AG08395 (cell line): Measurements from ENCODE around the gene DNPH1.

Source experiments
- DNase-seq: peaks from one replicate; pipeline ENCODE4 v3.0.0; 2012; ENCODE audit warnings: mixed read lengths, low spot score

The DNPH1 gene

DNA sequence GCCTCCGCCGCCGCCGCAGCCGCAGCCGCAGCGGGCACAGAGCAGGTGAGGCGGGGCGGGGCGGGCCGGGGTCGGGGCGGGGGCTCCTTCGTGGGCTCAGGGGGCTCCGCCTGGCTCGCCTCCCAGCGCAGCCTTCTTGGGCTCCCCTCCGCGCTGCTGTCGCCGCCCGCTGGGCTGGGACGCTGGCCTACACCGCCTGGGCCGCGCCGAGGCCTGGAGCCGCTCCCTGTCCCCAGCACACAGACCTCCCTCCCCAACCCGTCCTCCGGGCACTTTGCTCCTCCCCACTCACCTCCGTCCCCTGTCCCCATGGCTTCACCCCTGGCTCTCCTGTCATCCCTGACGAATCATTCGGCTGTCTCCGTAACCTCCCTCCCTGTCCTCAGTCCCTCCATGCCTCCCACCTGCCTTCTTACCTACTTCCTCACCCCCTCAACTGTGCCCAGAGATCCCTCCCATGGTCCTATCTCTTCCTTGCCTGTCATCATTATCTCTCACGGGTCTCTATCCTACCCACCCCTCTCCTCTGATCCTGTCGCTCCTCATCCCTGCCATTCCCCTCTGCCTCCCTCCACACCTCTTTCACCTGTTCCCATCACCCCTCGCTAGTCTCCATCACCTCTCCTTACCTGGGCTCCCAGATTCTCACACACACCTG lies 14.5 kb upstream of the DNPH1 start:
- no peak for DNase-seq

DNA sequence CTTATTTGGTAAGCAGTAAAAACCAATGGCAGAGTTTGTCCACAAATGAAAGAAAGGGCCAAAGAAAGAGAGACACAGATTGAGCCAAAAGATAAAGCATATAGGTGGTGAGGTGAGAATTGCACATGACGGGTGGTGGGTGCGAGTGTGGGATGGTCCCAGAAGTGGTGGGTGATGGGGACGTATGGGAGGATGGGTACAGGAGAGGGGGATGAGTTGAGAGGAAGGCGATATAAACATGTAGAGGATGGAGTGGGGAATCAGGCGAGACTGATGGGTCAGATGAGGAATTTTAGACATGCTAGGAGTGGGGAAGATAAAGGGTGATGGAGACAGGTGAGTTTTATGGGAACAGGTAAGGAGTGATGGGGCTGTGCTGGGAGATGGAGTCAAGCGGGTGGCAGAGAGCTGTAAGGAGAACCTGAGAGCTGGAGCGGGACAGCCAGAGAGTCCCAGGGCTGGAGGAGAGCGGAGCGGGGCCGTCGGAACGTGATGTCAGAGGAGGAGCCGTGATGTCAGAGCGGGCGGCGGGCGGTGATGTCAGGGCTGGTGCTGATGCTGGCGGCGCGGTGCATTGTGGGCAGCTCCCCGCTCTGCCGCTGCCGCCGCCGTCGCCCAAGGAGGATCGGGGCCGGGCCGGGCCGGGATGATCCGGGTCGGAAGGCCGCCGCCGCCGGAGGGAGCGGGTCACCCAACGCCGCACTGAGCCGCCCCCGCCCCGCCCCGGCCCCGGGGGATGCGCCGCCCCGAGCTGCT lies 13.8 kb upstream of the DNPH1 start, which contains the start of gene TTBK1:
Gene TTBK1, plus strand, starts transcription at position 574 of the 756 bp plus-strand sequence. CDS start 3,180 bp downstream, outside the sequence.
- DNase-seq = no peak

DNA sequence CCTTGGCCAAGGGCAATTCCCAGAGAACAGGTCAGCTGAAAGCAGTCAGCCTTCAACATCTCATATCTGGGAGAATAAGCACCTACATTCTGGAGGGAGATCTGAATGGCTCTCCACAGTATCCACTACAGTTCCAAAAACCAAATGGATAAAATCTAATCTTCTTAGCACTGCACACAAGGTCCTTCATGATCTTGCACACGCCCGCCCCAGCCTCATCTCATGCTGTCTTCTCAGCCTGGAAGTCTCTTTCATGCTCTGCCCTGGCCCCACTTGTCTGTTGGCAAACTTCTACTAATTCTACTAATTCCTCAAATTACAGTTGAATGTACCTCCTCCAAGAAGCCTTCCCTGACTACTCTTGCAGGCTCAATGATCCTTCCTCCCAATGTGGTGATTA lies 12.2 kb upstream of the DNPH1 start:
- no peak for DNase-seq

DNA sequence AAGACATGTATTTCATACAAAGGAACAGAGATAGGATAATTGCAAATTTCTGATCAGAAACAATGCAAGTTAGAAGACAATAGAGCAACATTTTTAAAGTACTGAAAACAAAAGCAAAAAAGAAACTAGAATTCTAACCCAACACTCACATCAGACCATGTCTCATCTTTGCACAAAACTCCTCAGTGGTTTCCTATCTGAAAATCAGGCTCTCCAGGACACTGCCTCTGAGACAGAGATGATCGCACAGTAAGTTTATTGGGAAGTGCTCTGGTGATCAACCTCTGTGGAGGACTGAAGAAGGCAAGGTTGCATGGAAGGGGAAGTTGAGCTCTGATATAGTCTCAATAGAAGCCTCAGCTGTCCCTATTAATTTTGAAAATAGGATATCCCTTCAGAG lies 11.7 kb upstream of the DNPH1 start:
- no peak for DNase-seq

DNA sequence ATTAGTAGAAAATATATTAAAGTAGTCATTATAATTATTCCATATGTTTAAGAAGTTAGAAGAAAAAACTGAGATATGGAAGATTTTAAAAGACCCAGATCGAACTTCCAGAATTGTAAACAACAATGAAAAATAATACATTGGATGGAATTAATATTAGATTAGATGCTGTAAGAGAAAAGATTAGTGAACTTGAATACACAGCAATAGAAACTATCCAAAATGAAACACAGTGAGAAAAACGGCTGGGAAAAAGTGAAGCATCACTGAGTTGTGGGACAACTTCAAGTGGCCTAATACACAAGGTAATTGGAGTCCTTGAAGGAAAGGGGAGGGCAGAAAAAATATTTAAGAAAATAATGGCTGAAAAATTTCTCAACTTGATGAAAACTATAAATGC lies 9.8 kb upstream of the DNPH1 start:
- no peak for DNase-seq

DNA sequence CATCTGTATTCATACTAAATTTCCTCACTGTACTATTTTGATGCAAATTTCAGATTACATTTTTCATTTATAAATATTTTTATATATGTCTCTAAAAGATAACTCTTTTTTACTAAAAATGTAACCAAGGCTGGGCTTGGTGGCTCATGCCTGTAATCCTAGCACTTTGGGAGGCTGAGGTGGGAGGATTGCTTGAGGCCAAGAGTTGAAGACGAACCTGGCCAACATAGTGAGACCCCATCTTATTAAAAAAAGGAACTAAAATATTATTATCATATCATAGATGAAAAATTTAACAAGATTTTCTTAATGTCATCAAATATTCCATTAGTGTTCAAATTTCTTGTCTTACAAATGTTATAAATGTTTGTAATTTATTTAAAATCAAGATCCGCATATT lies 6.6 kb upstream of the DNPH1 start:
- DNase-seq = no peak

DNA sequence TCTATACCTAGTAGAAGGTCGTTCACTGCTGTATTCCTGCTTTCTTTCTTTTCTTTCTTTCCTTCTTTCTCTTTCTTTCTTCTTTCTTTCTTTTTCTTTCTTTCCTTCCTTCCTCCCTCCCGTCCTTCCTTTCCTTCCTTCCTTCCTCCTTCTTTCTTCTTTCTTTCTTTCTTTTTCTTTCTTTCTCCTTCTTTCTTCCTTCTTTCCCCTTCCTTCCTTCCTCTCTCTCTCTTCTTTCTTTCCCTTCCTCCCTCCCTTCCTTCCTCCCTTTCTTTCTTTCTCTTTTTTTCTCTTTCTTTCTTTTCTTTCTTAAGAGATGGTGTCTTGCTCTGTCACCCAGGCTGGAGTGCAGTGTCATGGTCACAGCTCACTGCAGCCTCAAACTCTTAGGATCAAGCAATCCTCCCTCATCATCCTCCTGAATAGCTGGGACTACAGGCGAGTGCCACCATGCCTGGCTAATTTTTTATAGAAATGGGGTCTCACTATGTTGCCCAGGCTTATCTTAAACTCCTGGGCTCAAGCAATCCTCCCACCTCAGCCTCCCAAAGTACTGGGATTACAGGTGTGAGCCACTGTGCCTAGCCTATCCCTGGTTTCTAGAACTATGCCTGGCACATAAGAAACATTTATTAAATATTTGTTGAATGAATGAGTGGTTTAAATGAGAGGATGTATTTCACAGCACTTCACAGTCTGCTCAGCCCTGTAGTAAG lies 2.6 kb upstream of the DNPH1 start:
- DNase-seq = no peak

DNA sequence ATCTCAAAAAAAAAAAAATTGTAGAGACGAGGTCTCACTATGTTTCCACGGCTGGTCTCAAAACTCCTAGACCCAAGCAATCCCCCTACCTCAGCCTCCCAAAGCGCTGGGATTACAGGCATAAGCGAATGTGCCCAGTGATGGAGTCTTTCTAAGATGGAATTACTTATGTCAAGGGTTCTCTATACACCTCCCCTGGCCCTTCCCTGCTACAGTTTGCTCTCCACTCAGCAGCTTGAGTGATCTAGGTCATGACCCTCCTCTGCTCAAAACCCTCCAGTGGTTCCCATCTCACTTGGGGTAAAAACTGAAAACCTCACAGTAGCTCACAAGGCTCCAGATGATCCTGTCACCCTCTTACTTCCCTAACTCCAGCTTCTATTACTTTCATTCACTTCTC lies 1.8 kb upstream of the DNPH1 start:
- no peak for DNase-seq

DNA sequence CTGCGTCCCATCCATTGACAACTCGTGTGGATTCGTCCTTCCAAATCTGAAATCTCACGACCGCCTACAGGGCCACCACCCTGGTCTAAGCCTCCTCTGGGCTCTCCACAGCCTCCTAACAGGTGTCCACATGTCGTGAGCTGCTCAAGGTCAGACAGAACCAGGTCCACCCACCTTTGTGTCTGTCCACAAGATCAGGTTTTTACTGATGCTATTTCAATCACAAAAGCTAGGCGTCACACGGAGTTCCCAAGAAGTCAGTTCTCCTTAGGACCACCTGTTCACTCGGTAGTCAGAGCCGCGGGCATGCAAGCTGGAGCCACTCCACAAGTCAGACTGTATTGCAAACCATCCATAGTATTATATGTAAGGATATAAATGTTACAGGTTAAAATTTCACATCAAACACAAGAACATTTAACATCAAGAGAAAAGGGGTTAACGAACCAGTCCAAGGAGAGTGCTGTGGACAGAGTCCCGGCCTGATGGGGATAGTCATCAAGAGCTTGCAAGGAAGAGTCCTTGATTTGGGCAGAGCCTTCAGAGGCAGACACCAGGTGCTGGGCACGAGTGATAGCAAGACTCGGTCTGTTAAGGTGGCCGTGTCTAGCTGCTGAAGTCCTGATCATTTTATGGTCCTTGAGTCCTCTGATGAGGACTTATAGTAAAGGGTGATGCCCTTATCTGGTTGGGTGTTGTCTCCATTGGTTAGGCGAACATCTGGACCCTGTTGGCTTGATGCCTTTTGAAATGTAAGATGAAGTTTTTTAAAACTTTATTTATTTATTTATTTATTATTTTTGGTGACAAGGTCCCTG lies 731 bp upstream of the DNPH1 start:
- DNase-seq = no peak

DNA sequence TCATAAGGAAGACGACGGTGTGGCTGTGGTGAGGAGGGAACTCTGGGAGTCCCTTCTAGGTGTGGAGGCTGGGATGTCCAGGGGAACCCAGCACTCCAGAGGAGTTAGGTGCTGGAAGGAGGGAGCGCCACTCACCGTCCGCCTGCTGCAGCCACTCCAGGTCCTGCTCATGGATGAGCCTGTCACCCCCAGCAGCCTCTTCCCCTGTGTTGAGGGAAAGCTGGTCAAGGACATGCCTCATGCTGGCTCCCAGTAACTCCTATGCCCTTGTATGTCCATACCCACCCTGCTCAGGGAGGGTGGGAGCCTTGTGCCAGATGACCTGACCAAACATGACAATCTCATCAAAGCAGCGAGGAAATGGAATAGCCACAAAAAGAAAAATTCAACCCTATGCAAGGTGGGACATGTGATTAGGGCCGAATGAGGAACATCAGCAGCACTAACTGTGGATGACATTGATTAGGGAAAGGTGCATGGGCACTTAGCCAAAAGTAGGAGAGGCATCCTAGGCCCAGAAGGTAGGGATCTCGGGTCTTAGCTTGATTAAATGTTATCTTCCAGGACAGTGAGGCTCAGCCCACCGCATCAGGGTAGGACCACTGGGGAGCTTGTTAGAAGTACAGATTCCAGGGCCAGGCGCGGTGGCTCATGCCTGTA lies 3.0 kb downstream of the DNPH1 start:
- DNase-seq = no peak

DNA sequence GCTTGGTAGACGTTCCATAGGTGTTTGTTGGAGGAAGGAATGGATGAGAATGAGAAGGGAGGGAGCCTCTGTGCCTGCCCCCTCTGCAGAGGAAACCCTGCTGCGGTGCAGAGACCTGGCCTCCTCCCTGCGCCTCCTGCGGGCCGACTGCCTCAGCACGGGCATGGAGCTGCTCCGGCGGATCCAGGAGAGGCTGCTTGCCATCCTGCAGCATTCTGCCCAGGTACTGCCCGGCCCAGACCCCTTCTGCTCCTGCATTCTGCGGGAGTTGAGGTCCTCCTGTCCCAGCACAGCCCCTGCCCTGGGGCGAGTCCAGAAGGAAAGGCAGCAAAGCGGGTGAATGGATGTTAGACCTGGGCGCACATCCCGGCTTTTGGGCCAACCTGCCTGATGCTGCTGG lies 6.1 kb downstream of the DNPH1 start:
- no peak for DNase-seq

DNA sequence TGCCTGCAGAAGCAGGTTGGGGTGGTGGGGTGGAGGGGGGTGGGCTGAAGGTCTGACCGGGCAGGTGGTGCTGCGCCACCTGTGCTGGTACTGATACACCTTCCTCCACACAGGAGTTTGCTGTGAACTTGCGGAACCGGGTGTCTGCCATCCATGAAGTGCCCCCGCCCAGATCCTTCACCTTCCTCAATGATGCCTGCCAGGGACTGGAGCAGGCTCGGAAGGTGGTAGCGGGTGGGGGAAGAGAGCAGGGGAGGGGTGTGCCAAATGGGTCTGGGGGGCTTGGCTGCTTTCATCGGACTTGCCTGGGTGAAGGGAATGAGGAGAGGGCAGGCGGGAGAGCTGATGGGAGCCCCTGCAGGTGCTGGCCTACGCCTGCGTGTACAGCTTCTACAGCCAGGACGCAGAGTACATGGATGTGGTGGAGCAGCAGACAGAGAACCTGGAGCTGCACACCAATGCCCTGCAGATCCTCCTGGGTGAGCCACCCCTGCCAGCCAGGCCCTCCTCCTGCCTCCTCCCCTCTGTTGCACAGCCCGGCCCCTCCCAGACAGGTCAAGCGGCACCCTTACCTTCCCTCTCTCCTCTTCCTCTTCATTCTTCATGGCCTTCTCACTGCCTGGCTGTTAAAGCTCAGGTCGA lies 6.7 kb downstream of the DNPH1 start:
- no peak for DNase-seq

DNA sequence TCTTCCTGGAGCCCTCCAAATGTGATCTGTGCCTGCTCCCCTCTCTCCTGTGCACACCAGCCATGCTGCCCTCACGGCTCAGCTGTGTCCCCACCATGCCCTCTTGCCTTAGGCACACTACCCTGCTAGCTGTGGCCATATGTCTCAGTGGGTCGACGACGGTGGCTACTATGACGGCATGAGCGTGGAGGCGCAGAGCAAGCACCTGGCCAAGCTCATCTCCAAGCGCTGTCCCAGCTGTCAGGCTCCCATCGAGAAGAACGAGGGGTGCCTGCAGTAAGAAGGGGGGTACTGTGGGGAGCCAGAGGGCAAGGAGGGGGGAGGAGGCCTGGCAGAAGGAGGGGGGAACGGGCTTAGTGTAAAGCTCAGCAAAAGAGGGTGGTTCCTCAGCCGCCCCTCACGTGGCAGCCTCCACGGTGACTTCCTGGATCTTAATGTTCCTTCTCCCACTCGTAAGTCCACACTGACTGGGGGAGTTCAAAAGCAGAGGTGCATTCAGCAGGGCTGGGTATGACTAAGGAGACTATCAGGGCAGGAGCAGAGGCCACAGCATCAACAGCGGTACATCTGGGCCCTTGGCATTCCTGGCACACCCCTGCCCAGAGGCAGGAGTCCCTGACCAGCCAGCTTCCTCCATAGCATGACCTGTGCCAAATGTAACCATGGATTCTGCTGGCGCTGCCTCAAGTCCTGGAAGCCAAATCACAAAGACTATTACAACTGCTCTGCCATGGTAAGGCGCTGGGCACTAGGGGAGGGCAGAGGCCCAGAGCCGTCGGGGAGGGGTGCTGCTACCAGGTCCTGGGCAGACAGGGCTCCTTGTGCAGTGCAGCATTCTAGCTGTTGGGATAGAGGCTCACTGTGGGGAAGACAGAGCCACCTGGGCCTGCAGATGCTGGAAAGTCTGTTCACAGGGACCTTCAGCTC lies 8.0 kb downstream of the DNPH1 start:
- no peak for DNase-seq

DNA sequence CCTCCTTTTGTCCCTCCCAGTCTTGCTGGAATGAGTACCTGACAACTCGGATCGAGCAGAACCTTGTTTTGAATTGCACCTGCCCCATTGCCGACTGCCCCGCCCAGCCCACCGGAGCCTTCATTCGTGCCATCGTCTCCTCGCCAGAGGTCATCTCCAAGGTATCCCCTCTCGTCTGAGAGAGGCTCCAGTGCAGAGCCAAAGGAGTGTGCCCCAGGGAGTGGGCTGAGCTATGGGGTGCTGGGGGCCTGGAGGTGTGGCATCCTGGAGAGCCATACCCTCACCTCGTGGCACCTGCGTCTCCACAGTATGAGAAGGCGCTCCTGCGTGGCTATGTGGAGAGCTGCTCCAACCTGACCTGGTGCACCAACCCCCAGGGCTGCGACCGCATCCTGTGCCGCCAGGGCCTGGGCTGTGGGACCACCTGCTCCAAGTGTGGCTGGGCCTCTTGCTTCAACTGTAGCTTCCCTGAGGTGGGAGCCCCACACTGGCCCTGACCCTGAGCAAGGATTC lies 8.8 kb downstream of the DNPH1 start:
- DNase-seq = no peak

DNA sequence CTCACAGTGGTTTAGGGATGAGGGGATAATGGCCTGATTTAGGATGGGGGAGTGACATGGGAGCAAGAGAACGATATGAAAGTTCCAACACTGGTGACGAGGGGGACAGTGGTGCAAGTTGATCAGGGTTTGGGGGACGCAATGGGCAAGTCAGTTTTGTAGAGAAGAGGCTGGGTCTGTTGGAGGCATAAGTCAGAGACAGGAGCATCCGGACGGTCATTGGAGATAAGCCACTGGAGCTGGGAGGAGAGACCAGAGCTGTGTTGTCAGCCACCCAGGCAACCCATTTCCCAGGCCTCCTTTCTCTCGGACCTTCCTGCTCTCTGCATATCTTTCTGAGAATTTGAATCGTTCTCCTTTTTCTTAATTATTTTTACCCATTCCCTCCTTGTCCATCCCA lies 9.5 kb downstream of the DNPH1 start:
- no peak for DNase-seq

DNA sequence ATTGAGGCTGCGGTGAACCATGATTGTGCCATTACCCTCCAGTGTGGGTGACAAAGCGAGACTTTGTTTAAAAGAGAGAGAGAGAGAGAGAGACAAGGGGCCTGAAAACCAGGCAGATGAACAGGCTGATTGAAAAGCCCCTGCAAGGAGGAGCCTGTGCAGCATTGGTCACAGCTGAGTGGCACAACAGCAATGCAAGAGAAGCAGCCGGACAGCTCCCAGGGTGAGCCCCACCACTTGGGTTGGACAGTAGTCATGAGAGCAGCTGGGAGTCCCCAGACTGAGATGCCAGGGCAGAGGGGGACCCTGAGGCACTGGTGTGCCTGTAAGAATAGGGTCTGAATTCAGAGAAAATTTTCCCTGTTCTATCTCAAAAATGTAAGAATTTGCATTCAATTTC lies 10.2 kb downstream of the DNPH1 start:
- no peak for DNase-seq

DNA sequence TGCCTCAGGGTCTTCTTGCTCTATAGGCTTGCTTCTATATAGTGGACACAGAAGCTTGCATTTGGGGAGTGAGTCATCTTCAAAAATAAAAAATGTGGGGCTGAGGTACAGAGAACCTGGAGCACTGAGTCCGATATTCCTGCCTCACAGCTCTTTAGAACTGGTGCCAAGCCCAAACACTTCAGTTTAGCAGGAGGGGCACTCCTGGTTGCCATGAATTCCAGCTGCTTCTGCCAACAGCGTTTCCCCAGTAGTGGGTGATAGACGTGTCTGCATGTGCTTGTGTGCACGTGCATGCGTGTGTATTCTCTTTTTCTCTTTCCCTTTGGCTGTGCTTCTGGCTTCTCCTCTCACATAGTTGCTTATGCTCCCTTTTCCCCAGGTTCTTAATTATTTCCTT lies 11.9 kb downstream of the DNPH1 start:
- no peak for DNase-seq

DNA sequence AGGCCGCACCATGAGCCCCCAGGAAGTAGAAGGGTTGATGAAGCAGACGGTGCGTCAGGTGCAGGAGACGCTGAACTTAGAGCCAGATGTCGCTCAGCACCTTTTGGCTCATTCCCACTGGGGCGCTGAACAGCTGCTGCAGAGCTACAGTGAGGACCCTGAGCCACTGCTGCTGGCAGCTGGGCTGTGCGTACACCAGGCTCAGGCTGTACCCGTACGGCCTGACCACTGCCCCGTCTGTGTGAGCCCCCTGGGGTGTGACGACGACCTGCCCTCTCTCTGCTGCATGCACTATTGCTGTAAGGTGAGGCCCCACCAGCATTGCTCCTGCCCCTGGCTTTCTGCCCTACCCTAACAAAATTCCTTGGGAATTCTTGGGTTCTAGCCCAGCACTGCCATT lies 13.1 kb downstream of the DNPH1 start:
- DNase-seq = no peak

DNA sequence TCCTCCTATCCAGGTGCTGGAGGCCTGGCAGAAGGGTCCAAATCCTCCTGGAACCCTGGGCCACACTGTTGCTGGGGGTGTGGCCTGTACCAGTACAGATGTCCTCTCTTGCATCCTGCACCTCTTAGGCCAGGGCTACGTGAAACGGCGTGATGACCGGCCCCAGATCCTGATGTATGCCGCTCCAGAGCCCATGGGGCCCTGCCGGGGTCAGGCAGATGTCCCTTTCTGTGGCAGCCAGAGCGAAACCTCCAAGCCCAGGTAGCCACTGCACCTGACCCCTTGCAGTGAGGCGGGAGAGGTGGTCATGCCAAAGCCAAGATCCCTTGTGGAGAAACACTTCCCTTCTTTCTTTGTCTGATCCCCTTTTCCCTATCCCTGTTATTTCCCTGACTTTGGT lies 14.2 kb downstream of the DNPH1 start:
- DNase-seq = no peak

DNA sequence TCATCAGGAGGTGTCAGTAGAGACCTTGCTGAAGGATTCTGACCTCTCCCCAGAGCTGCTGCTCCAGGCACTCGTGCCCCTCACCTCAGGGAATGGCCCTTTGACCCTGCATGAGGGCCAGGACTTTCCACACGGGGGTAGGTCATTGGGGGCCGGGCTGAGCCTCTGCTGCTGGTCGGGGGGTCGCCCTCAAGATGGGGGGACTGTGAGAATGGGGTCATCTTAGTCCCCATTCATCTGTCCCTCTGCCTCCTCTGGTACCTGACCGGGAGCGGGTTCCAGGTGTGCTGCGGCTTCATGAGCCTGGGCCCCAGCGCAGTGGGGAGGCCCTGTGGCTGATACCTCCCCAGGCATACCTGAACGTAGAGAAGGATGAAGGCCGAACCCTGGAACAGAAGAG lies 15.8 kb downstream of the DNPH1 start:
- no peak for DNase-seq
